ENCODE measurements around the gene RNASEH2A.
"Not testable (repeated sequence)": the region's sequence is repeated elsewhere in the genome, so short reads cannot be mapped to it uniquely, and the experiment has no call there.

RNASEH2A gene

DNA sequence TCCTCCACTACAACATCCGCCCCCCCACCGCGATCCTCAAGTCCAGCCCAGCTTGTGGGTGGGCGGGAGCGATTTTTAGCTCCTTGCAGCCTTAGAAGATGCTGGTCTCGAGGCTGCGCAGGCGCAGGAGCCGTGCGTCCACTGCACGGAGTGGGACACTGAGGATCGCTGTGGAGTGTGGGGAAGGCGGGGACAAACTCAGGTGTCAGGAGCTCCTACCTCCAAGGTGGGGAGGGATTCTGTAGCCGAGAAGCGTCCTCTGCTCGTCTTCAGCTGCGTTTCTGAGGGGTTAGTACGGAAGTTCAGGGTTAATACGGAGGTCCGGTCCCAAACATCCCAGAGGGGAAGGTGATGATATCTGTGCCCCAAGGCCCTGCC lies 28.2 kb downstream of the RNASEH2A start, which contains the start of gene RTBDN:
Gene RTBDN (minus strand): TSS at position 14 of the 378 bp plus-strand sequence. CDS start 4,600 bp downstream, outside the sequence.
- DNase-seq, result no peak

DNA sequence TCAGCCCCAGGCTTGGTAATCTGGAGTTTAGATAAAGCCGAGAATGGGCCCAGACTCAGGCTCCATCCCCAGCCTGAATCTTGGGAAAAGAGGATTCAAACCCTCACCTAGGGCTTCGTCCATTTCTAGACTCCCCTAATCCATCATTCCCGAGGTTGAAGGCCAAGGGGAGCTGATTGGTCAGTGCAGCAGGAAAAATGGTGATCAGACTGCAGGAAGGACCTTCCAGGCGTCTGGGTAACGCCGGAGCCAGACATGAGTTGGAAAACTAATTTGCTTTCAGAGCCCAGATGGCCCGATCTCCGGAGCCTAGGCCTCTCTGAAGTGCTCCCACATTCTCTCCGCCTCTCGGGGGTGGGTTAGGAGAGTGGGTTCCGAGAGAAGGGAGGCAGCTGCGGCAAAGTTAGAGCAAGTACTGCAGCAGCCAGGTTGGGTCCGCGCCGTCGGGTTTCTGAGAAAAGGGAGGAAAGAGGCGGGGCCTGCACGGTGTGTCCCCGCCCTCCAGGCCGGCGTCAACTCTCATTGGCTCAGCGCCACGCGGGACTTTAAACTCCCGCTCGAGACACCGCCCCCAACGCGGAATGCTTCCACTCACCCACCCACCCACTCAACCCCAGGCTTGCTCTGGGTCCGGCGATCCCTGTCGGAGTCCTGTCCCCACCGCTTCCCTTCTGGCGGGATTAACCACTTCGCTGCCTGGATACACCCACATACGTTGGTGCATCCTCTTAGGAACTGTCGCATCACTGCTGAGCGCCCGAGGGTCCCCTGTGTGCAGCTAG lies 28.8 kb downstream of the RNASEH2A start:
- DNase-seq, result no peak

- DNase-seq, result no peak
Observed at GRCh38 chr19:12836529-12836863, 30.1 kb downstream of the RNASEH2A start.

DNA sequence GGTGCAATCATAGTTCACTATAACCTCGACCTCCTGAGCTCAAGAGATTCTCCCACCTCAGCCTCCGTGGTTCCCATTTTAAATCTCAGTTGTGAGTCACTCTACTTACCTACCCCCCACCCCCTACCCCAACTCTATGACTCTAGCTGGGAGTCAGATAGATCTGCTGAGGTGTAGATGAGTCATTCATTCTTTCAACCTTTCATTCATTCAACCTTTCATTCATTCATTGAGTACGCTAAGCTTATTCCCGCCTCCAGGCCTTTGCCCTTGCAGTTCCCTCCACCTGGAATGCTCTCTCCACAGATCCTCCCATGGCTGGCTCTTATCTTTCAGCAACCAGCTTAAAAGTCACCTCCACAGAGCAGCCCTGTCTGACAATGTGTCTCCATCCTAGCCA lies 30.8 kb downstream of the RNASEH2A start:
- DNase-seq, result no peak

GRCh38 chr19:12838182-12838885 lies 31.9 kb downstream of the RNASEH2A start, which contains the start of gene MAST1:
MAST1 (plus strand) TSS chr19:12838515; CDS start chr19:12838573, 58 bp downstream.
- DNase-seq, result peak; percentile 10

DNA sequence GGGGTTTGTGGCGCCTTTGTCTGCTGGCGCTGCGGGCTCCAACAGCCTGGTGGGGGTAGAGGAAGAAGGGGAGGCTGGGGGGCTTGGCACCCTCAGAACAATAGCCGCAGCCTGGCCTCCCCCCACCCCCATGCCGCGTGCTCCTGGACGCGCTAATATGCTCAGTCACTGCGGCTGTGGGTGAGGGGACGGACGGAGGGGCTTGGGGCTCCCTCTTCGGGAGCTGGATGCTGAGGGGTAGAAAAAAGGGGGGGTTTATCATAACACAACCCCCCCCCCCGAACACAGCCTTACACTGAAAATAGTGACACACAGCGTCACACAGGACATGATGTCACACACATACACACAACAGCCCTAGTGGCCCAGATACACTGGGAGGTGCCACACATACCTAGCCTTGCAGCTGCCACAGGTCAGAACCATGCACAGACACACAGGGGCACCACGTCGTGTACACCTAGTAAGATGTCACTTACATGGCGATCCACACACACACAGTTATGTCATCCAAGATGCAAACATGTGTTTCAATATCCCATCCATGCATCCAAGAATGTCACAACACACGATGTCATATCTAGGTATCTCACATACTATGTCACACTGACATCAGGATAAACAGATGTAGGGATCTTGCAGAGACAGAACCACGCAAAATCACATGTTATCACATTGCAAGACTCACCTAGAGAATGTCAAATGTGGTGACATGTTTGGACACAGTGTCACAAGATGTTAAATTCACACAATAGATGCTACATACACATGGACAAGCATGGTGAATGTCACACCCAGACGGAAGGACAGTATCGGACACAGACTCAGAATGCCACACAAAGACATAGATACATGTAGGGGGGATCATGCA lies 32.7 kb downstream of the RNASEH2A start:
- no peak for DNase-seq

DNA sequence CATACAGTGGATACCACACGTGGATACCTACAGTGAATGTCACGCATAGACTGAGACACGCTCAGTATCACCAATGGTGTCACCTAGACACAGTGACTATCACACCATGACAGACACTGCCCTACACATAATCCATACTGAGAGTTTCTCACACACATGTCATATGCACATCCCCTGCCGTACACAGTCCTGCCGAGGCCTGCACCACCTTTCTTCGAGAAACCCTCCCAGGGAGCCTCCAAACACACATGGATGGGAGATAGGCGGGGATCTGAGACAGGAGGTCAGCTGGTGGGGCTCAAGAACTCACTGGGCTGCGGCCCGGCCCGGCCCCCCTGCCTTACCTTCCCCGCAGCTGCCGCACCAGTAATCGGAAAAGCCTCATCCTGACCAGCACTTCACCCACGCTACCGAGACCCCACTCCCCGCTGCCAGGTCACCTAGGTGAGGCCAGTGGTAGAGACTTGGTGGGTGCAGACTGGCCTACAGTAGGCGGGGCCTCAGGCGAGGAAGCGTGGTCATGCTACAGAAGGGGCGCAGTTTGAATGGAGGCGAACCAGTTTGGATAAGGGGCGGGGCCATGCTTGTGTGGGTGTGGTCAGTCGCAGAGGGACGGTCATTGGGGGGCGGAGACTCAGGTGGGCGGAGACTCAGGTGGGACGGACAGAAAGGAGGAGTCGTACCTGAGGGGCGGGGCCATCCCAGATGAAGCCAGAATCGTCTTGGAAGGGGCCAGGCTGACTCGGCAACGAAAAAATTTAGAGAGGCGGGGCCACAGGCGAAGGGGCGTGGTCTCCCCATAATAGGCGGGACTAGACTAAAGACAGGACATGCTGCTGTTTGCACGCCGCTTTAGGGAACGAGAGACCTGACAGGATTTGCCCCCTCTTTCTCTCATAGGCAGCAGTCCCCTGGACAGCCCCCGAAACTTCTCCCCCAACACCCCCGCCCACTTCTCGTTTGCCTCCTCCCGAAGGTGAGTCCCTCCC lies 34.0 kb downstream of the RNASEH2A start:
- peak; percentile 19 for DNase-seq

- DNase-seq, result no peak
Observed at GRCh38 chr19:12841094-12841493, 34.7 kb downstream of the RNASEH2A start.

GRCh38 chr19:12842511-12842910 lies 36.1 kb downstream of the RNASEH2A start:
- no peak for DNase-seq

DNA sequence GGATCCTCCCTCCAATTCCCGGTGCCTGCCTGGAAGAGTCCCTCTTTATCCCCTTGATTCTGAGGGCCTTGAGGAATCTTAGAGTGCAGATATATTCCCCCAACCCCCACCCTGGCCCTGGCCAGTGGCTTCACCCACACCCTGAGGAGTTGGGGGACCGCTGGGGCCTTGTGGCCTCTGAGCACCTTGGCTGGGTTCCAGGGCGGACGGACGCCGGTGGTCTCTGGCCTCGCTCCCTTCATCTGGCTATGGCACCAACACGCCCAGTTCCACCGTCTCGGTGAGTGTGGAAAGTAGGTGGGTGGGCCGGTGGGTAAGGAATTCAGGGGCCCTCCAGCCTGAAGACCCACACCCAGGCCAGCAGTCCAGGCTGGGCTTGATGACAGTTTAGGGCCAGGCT lies 36.9 kb downstream of the RNASEH2A start:
- no peak for DNase-seq

GRCh38 chr19:12843999-12844732 lies 37.8 kb downstream of the RNASEH2A start:
- no peak for DNase-seq

DNA sequence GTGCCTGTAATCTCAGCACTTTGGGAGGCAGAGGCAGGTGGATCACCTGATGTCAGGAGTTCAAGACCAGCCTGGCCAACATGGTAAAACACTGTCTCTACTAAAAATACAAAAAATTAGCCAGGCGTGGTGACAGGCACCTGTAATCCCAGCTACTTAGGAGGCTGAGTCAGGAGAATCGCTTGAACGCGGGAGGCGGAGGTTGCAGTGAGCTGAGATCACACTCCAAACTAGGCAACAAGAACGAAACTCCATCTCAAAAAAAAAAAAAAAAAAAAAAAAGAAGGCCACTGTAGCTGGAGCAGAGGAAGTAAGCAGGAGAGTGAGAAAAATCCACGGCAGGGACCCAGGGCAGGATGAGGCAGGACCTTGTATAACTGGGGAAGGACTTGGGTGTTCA lies 40.2 kb downstream of the RNASEH2A start:
- not testable (repeated sequence) for DNase-seq

GRCh38 chr19:12847159-12848139 lies 41.1 kb downstream of the RNASEH2A start:
- DNase-seq, result peak; percentile 57

GRCh38 chr19:12856653-12857052 lies 50.3 kb downstream of the RNASEH2A start:
- DNase-seq, result no peak

DNA sequence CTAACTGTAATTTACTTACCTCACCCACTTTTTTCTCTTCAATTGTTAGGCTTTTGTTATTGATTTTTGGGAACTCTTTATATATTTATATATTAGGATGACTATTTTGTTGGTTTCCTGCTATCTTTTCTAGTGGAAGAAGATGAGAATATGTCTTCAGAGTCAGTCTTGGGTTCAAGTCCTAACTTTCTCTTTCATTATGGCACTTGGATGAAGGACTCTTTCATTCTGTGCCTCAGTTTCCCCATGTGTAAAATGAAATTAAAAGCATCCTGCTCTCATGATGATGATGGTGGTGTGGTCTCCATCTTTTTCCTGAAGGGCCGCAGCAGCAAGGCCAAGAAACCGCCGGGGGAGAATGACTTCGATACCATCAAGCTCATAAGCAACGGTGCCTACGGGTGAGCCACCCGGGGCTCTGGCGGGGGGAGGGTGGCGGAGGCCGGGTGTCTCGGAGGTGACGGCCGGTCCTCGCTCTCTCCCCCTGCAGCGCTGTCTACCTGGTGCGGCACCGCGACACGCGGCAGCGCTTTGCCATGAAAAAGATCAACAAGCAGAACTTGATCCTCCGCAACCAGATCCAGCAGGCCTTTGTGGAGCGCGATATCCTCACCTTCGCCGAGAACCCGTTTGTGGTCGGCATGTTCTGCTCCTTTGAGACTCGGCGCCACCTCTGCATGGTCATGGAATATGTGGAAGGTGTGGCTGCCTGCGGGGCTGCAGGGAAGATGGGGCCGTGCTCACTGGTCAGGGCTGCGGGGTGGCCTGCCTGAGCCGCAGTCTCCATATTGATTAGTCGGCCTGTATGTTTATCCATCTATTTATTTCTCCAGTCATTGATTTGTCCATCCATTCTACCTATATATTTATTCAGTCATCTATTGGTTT lies 51.9 kb downstream of the RNASEH2A start:
- no peak for DNase-seq

- no peak for DNase-seq
Observed at GRCh38 chr19:12859546-12859945, 53.2 kb downstream of the RNASEH2A start.

Measured in GDM1 (cell line).